Measurements from ENCODE around the gene ZNF511.

DNA sequence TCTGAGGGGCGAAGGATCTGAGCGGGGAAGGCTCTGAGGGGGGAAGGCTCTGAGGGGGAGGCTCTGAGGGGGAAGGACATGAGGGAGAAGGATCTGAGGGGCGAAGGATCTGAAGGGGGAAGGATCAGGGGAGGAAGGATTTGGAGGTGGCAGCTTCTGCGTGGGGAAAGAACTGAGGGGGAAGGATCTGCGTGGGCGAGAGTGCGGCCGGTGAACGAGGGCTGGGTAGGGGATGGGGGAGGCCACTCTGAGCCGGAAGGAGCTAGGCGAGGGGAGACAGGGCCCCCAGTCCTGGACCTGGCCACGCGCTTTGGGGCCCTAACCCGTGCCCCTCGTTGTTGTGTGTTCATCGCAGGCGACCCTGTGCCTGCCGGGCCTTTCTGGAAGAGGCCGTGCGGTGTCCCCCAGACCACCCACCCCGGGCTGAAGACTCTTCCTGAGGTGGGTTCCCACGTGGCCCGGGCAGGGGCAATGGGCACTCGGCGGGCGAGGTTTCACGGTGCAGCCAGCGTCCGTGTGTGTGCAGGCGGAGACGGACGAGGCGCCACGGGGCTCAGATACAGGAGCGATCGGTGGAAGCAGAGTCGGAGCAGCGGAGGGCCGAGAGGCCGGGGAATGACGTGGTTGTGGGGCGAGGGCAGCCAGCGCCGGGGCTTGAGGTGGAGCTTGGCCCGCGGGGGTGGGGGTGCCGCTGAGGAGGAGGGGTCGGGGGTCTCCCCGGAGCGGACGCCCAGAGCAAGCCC is 26.0 kb downstream of the ZNF511 start:
- TF ChIP-seq CTCF (IDR thresholded peaks at IDR 0.05 in 8 of 11, conservative IDR thresholded peaks at IDR 0.05 in 3 of 11) (no peak), POLR2A (IDR thresholded peaks at IDR 0.05) (no peak), POLR2AphosphoS5 (IDR thresholded peaks at IDR 0.05) (no peak)
